PC-3 (cell line): ENCODE measurements around the gene TMEM242.

Experiments
- EZH2phosphoT487 ChIP-seq: fragments of 300-600 bp; sonication (generic); IDR thresholded peaks from 2 replicates; pipeline ENCODE4 v1.6.1; 2018; ENCODE audit warnings: mild to moderate bottlenecking, antibody characterized with exemption, low read length, borderline replicate concordance
- TF ChIP-seq, protein P1 (sequence below): fragments of 300-600 bp; sonication (generic); conservative IDR thresholded peaks from 2 replicates; pipeline ENCODE4 v1.5.1; 2017; ENCODE audit warnings: antibody characterized with exemption, low read depth, mild to moderate bottlenecking, low read length

GRCh38 chr6:157263881-157264397, 59.4 kb downstream of the TMEM242 start:
- TF ChIP-seq, protein P1, sequence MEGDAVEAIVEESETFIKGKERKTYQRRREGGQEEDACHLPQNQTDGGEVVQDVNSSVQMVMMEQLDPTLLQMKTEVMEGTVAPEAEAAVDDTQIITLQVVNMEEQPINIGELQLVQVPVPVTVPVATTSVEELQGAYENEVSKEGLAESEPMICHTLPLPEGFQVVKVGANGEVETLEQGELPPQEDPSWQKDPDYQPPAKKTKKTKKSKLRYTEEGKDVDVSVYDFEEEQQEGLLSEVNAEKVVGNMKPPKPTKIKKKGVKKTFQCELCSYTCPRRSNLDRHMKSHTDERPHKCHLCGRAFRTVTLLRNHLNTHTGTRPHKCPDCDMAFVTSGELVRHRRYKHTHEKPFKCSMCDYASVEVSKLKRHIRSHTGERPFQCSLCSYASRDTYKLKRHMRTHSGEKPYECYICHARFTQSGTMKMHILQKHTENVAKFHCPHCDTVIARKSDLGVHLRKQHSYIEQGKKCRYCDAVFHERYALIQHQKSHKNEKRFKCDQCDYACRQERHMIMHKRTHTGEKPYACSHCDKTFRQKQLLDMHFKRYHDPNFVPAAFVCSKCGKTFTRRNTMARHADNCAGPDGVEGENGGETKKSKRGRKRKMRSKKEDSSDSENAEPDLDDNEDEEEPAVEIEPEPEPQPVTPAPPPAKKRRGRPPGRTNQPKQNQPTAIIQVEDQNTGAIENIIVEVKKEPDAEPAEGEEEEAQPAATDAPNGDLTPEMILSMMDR = no peak
- TF ChIP-seq EZH2phosphoT487 = no peak
